GM19240 (cell line): ENCODE measurements around the gene NIPSNAP2.
"Not testable (repeated sequence)": the region's sequence is repeated elsewhere in the genome, so short reads cannot be mapped to it uniquely, and the experiment has no call there.

Experiments used
- DNase-seq: peaks from one replicate; pipeline ENCODE4 v3.0.0; 2011; ENCODE audit warnings: low spot score; ENCODE audit not compliant: insufficient read length

The NIPSNAP2 gene

GRCh38 chr7:55975988-55976633 lies 11.7 kb downstream of the NIPSNAP2 start:
- DNase-seq, result no peak

- no peak for DNase-seq
Observed at GRCh38 chr7:55977831-55978230, 13.4 kb downstream of the NIPSNAP2 start.

- DNase-seq, result no peak
Observed at GRCh38 chr7:55980266-55980665, 15.9 kb downstream of the NIPSNAP2 start.

DNA sequence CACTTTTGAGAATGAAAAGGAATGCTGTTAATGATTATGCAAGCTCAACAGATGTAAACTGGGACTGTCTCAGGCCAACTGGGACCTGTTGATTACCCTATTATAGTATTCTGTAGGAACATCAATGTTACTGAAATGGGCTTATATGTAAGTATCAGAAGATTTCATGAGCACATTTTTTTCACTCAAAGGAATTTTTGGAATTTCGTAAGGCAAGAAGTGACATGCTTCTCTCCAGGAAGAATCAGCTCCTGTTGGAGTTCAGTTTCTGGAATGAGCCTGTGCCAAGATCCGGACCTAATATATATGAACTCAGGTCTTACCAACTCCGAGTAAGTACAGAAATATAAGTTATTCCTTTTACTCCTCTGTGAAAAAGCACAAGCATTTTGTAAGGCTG lies 19.2 kb downstream of the NIPSNAP2 start:
- no peak for DNase-seq

- DNase-seq, result no peak
Observed at GRCh38 chr7:55992346-55992745, 28.0 kb downstream of the NIPSNAP2 start.

DNA sequence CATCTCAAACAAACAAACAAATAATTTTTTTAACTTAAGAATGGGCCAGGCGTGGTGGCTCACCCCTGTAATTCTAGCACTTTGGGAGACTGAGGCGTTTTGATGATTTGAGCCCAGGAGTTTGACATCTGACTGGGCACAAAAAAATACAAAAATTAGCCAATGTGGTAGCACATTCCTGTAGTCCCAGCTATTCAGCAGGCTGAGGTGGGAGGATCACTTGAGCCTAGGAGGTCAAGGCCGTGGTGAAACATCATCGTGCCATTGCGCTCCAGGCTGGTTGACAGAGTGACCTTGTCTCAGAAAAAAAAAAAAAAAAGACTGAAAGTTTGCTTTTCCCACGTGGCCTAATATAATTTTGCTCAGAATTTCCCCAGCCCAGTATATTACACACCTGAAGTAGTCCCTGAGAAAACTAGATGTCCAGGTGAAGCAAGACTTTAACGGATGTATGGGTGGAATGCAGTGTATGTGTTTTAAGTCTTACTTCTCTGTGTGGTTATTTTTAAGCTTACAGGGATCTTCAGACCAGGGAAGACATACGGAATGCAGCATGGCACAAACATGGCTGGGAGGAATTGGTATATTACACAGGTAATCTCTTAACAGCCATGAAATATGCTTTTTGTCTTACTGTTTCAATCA lies 32.6 kb downstream of the NIPSNAP2 start:
- no peak for DNase-seq

DNA sequence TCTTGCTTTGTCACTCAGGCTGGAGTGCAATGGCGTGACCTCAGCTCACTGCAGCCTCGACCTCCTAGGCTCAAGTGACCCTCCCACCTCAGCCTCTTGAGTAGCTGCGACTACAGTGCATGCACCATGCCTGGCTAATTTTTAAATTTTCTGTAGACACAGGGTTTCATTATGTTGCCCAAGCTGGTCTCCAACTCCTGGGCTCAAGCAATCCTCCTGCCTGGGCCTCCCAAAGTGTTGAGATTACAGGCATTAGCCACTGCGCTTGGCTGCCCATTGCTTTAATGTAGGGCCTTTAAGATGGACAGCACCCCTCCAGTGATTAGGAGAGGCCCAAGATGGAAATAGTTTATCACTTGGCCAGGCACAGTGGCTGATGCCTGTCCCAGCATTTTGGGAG lies 39.4 kb downstream of the NIPSNAP2 start:
- no peak for DNase-seq

- DNase-seq, result no peak
Observed at GRCh38 chr7:56007167-56007652, 42.8 kb downstream of the NIPSNAP2 start.

GRCh38 chr7:56007891-56008290 lies 43.5 kb downstream of the NIPSNAP2 start:
- DNase-seq, result no peak

GRCh38 chr7:56009695-56010094 lies 45.3 kb downstream of the NIPSNAP2 start:
- DNase-seq, result no peak

DNA sequence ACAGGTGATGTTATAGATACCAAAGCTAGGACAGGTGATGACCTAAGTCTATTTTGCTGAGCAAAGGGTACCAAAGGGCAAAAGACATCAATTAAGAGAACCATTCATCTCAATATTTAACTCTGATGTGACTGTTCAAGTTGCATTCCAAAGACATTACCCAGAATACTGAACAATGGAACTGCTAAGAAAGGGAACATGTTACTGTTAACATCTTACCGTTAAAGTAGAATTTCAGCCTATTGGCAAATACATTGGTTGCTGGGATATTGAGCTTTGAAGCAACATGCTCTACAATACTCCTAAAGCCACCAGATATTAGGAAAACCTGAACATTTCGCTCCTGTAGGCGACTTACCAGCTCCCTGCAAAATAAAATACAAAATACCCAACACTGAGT lies 52.6 kb downstream of the NIPSNAP2 start:
- not testable (repeated sequence) for DNase-seq

GRCh38 chr7:56019501-56019900 lies 55.1 kb downstream of the NIPSNAP2 start:
- no peak for DNase-seq

DNA sequence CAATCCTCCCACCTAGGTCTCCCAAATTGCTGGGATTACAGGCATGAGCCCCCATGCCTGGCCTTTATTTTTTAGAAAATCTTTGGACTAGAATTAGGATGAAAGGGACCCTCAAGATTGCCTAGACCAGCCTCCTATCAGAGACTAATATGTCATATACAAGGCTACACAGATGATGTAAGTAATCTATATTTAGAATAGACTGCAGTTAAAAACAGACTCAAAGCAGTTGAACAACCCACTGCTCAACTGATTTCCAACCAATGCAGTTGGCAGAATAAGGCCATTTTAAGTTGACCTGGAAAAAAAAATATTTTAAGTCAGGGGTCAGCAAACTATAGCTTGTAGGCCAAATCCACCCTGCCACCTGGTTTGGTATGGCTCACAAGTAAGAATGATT lies 59.1 kb downstream of the NIPSNAP2 start:
- DNase-seq, result no peak

DNA sequence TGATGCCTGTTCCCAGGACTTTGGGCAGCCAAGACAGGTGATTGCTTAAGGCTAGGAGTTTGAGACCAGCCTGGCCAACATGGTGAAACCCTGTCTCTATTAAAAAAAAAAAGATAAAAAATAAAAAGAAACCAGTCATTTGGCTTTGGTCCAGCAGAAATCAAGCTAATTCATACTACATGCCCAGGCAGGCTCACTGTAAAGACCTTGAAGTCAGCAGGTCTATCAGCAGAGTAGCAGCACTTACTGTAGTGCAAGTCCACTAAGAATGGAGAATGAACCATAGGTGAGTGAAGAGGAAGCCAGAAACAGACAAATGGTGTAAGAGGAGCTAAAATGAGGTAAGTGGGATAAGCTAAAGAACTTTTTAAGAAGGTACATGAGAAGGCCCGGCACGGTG lies 62.2 kb downstream of the NIPSNAP2 start:
- DNase-seq, result no peak

GRCh38 chr7:56028942-56029630 lies 64.7 kb downstream of the NIPSNAP2 start:
- no peak for DNase-seq

GRCh38 chr7:56030340-56030739 lies 66.0 kb downstream of the NIPSNAP2 start:
- DNase-seq, result no peak

- DNase-seq, result not testable (repeated sequence)
Observed at GRCh38 chr7:56031556-56031955, 67.2 kb downstream of the NIPSNAP2 start.

GRCh38 chr7:56032578-56032977 lies 68.2 kb downstream of the NIPSNAP2 start:
- not testable (repeated sequence) for DNase-seq

GRCh38 chr7:56033671-56034432 lies 69.5 kb downstream of the NIPSNAP2 start:
- peak; percentile 69 for DNase-seq

- DNase-seq, result no peak
Observed at GRCh38 chr7:56040730-56041129, 76.3 kb downstream of the NIPSNAP2 start.

GRCh38 chr7:56045758-56046157 lies 81.4 kb downstream of the NIPSNAP2 start:
- not testable (repeated sequence) for DNase-seq
